ACC112 (cell line): ENCODE measurements around the gene INSR.

Source experiments
- H2AFZ ChIP-seq: fragments of 200-600 bp; sonication (generic); one replicate; pipeline ENCODE4 v1.6.0; 2017; ENCODE audit warnings: antibody characterized with exemption, low read length; ENCODE audit not compliant: unreplicated experiment
- H3K27ac ChIP-seq: fragments of 200-600 bp; sonication (generic); 2 replicates; pipeline ENCODE4 v1.5.1; 2014; ENCODE audit warnings: low read depth, mild to moderate bottlenecking, antibody characterized with exemption, low read length, moderate library complexity
- H3K27me3 ChIP-seq: fragments of 200-600 bp; sonication (generic); 2 replicates; pipeline ENCODE4 v1.6.1; 2014; ENCODE audit warnings: mild to moderate bottlenecking, antibody characterized with exemption, low read length, moderate library complexity, mixed read lengths; ENCODE audit not compliant: insufficient read depth
- H3K36me3 ChIP-seq: fragments of 200-600 bp; sonication (generic); 2 replicates; pipeline ENCODE4 v1.6.1; 2016; ENCODE audit warnings: mild to moderate bottlenecking, antibody characterized with exemption, low read length, moderate library complexity, mixed read lengths; ENCODE audit not compliant: insufficient read depth
- H3K4me1 ChIP-seq: fragments of 200-600 bp; sonication (generic); one replicate; pipeline ENCODE4 v1.6.1; 2016; ENCODE audit warnings: low read length, mixed read lengths; ENCODE audit not compliant: insufficient read depth, unreplicated experiment, control insufficient read depth
- H3K4me3 ChIP-seq: fragments of 200-600 bp; sonication (generic); 2 replicates; pipeline ENCODE4 v1.5.1; 2014; ENCODE audit warnings: mild to moderate bottlenecking, low read depth, low read length
- H3K79me2 ChIP-seq: fragments of 200-600 bp; sonication (generic); one replicate; pipeline ENCODE4 v1.6.0; 2016; ENCODE audit warnings: low read length; ENCODE audit not compliant: control insufficient read depth, unreplicated experiment, insufficient read depth

Gene INSR

GRCh38 chr19:7098096-7098495 lies 196.1 kb downstream of the INSR start:
- H3K27ac ChIP-seq: peak overlapping the region; percentile 90; the same call in 1 of the 2 replicates
- H3K4me3 ChIP-seq: peak overlapping the region; percentile 93

GRCh38 chr19:7088999-7089398 lies 205.2 kb downstream of the INSR start:
- H3K36me3 ChIP-seq: peaks cover 22% of the 10 kb centered on the region
- no peaks in the 10 kb centered on the region for H3K79me2 ChIP-seq
- no peak overlapping the region for H3K27ac ChIP-seq
- H3K4me1 ChIP-seq: no peaks in the 10 kb centered on the region
- H3K4me3 ChIP-seq: no peak overlapping the region
- no peaks in the 10 kb centered on the region for H3K27me3 ChIP-seq
- H2AFZ ChIP-seq: no peak overlapping the region

More at GRCh38 chr19:7098096-7098495, 196.1 kb downstream of the INSR start:
- peak overlapping the region; percentile 90 for H2AFZ ChIP-seq
- H3K4me1 ChIP-seq: no peaks in the 10 kb centered on the region
- H3K36me3 ChIP-seq: no peaks in the 10 kb centered on the region; the same call in 1 of the 2 replicates
- H3K27me3 ChIP-seq: no peaks in the 10 kb centered on the region
- no peaks in the 10 kb centered on the region for H3K79me2 ChIP-seq

GRCh38 chr19:7083076-7083956 lies 210.9 kb downstream of the INSR start:
- no peaks in the 10 kb centered on the region for H3K79me2 ChIP-seq
- no peak overlapping the region for H3K27ac ChIP-seq
- H3K36me3 ChIP-seq: peaks cover 74% of the 10 kb centered on the region
- H3K4me1 ChIP-seq: no peaks in the 10 kb centered on the region
- H2AFZ ChIP-seq: no peak overlapping the region
- H3K4me3 ChIP-seq: no peak overlapping the region
- no peaks in the 10 kb centered on the region for H3K27me3 ChIP-seq

- Histone ChIP-seq H3K4me3 (no peak overlapping the region), H3K4me1 (no peaks in the 10 kb centered on the region), H3K27ac (no peak overlapping the region), H3K36me3 (peaks cover 80% of the 10 kb centered on the region), H3K79me2 (no peaks in the 10 kb centered on the region), H2AFZ (no peak overlapping the region), H3K27me3 (no peaks in the 10 kb centered on the region)
These were observed 216.2 kb downstream of the INSR start for GRCh38 chr19:7078008-7078407.

DNA sequence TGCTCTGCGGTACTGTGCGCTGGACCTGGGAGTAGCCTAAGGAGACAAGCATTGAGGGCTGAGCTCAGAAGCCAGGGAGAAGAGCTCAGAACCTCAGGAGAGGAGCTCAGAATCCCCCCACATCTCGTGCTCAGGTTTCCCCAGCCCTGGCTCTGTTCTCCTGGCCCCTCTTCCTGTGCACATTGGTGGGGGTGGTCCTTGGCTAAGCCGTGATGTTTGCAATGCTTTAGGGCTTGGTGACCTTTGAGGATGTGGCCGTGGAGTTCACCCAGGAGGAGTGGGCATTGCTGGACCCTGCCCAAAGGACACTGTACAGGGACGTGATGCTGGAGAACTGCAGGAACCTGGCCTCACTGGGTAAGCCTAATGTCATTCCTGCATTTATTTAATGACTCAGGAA lies 218.1 kb downstream of the INSR start:
- H3K27me3 ChIP-seq: no peaks in the 10 kb centered on the region
- H3K27ac ChIP-seq: no peak overlapping the region
- no peak overlapping the region for H2AFZ ChIP-seq
- H3K4me1 ChIP-seq: no peaks in the 10 kb centered on the region
- peaks cover 69% of the 10 kb centered on the region for H3K36me3 ChIP-seq
- no peaks in the 10 kb centered on the region for H3K79me2 ChIP-seq
- no peak overlapping the region for H3K4me3 ChIP-seq

GRCh38 chr19:7074705-7075282 lies 219.4 kb downstream of the INSR start:
- H3K4me3 ChIP-seq: no peak overlapping the region
- peaks cover 6% of the 10 kb centered on the region for H3K4me1 ChIP-seq
- H3K36me3 ChIP-seq: peaks cover 55% of the 10 kb centered on the region
- no peaks in the 10 kb centered on the region for H3K27me3 ChIP-seq
- no peak overlapping the region for H2AFZ ChIP-seq
- H3K27ac ChIP-seq: no peak overlapping the region
- peaks cover 9% of the 10 kb centered on the region for H3K79me2 ChIP-seq

DNA sequence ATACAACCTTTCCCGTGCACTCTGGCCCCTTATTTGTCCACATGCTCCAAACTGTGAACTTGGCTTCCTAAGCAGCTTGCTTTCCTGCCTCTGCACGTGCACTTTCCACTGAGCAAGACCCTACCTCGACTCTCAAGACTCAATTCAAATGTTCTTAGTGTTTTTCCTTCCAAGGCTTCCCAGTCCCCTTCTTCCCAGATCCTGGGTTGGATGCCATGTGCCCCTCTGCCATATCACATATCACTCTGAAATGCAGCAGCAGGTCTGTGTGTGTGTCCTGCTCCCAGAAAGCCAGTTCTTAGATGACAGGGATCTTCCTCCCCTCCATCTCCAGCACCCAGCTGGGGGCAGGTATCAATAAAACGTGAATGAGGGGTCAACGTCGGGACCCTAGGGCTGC lies 221.7 kb downstream of the INSR start:
- Histone ChIP-seq H3K27me3 (no peaks in the 10 kb centered on the region), H3K36me3 (peaks cover 37% of the 10 kb centered on the region)

GRCh38 chr19:7069904-7070226 lies 224.3 kb downstream of the INSR start:
- Histone ChIP-seq H2AFZ (peak overlapping the region; percentile 78), H3K27ac (peak overlapping the region; percentile 29; the same call in 1 of the 2 replicates)

More for the DNA sequence above, 221.7 kb downstream of the INSR start:
- Histone ChIP-seq H3K27ac (no peak overlapping the region), H3K4me1 (peaks cover 6% of the 10 kb centered on the region), H2AFZ (no peak overlapping the region), H3K79me2 (peaks cover 10% of the 10 kb centered on the region), H3K4me3 (no peak overlapping the region)

DNA sequence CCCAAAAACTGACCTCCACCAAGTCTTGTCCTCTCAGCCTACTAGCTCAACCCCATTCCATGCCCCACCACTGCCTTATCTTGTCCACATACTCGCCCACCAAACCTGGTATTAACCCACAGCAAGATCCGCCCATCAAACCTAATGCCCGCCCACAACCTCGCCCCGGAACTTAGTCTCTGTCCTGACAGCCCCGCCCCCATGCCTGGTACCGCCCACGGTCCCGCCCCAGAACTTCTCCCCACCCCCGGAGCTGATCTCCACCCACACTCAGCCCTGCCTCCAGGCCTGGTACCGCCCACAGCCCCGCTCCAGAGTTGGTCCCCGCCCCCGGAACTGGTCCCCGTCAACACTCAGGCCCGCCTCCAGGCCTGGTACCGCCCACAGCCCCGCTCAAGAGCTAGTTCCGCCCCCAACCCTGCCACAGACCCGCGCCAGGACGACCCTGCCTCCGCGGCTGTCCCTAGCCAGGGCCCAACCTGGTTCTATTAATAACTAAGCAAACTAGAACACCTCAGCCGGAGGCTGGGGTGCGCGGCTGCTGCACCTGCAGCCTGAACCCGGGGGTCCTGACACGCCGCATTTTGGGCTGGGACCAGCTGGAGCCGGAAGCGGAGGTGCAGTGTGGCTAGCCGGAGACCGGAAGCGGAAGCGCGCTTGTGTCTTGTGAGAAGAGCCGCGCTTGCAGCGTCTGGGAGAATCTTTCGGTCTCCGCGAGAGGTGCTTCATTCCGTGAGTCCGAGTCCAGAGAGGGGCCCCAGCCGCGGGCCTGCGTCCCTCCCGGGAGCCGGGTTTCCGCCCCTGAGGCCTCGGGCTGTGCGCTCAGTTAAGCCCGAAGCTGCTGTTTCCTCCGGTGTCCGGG lies 224.9 kb downstream of the INSR start, which contains the start of gene ZNF557:
ZNF557 (plus strand) TSS at position 662 of the 862 bp plus-strand sequence. CDS start 5,372 bp downstream, outside the sequence.
- Histone ChIP-seq H3K27ac (peak within 1 kb of the TSS; percentile 29; the same call in 1 of the 2 replicates), H3K27me3 (no peaks in the 10 kb centered on the region), H2AFZ (peak within 1 kb of the TSS; percentile 78), H3K4me1 (peaks cover 6% of the 10 kb centered on the region), H3K36me3 (peaks cover 14% of the 10 kb centered on the region), H3K4me3 (peak within 1 kb of the TSS; percentile 84), H3K79me2 (peaks cover 10% of the 10 kb centered on the region)

More at GRCh38 chr19:7069904-7070226, 224.3 kb downstream of the INSR start:
- peaks cover 16% of the 10 kb centered on the region for H3K36me3 ChIP-seq
- peaks cover 10% of the 10 kb centered on the region for H3K79me2 ChIP-seq
- H3K4me3 ChIP-seq: peak overlapping the region; percentile 84
- no peaks in the 10 kb centered on the region for H3K27me3 ChIP-seq
- H3K4me1 ChIP-seq: peaks cover 6% of the 10 kb centered on the region

GRCh38 chr19:7068599-7068998 lies 225.6 kb downstream of the INSR start:
- Histone ChIP-seq H3K27me3 (no peaks in the 10 kb centered on the region), H3K36me3 (peaks cover 11% of the 10 kb centered on the region), H3K79me2 (peaks cover 10% of the 10 kb centered on the region), H3K4me1 (peaks cover 6% of the 10 kb centered on the region), H3K27ac (no peak overlapping the region), H2AFZ (no peak overlapping the region), H3K4me3 (peak overlapping the region; percentile 49; the same call in 1 of the 2 replicates)
